GM19238 (cell line): ENCODE measurements around the gene LRRC9.

ENCODE experiments used
- DNase-seq: peaks from one replicate; pipeline ENCODE4 v3.0.0; 2011; ENCODE audit warnings: low spot score; ENCODE audit not compliant: insufficient read length

LRRC9 gene

DNA sequence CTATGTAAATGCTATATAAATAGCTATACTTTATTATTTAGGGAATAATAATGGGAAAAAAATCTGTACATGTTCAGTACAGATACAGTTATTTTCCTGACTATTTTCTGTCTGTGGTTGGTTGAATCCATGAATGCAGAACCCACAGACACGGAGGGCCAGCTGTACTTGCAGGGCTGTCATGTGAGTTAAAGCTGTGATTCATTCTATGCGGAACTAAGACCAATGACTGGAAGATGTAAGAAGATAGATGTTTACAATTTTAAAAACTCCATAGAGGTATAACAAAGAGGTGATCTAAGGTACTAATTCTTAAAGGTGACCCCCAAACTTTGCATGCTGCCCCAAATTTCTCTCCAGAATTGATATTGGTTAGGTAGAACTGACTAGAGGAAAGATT lies 186.4 kb downstream of the LRRC9 start:
- no peak for DNase-seq

DNA sequence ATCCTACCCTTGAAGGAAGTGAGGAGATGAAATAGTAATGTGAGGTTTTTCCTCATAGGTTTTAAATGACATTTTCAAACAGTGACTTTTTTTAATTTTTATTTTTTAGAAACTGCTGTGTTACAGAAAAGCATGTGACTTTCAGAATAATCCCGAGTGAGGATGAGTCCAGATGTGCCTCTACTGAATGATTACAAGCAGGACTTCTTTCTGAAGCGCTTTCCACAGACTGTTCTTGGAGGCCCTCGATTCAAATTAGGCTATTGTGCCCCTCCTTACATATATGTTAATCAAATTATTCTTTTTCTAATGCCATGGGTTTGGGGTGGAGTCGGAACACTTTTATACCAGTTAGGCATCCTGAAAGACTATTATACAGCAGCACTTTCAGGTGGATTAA lies 187.5 kb downstream of the LRRC9 start:
- DNase-seq = no peak

DNA sequence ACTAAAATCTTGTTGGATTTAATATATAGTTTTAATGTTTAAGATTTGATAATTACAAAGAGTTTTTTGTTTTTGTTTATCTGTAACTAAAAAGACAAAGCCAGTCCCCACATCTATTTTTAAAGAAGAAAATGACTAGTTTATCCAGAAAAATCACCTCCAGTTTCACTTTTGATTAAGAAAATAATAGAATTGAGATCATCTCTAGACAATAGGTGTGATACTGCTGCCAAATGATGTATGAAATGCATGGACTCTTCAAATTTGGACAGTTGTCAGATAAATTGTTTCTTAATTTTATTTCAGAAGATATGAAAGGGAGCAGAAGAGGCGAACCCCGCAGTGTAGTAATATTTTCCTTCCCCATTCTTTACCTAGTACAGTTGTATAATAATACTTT lies 191.8 kb downstream of the LRRC9 start:
- DNase-seq = no peak
